K562 (cell line): ENCODE data around the gene MSH3. TPM values are rescaled to one million over a fixed set of nuclear protein-coding genes. Genes with fewer than 3 reads are reported as not detected.

Experiments used
- JUNB ChIP-seq: fragments of 450-650 bp; formaldehyde crosslinking; conservative IDR thresholded peaks from 2 replicates; pipeline ENCODE4 v1.4.0; 2020; ENCODE audit warnings: mild to moderate bottlenecking
- MAZ ChIP-seq, 2 experiments: fragments of 450-650 bp in 1 of 2; sonication (generic) in 1 of 2; formaldehyde crosslinking; IDR thresholded peaks in 1 of 2; conservative IDR thresholded peaks in 1 of 2; 2 replicates each; pipeline versions ENCODE4 v1.4.0 to v1.5.0; 2020; ENCODE audit warnings: mild to moderate bottlenecking in 1 of 2, missing genetic modification reagents in 1 of 2
- MCM5 ChIP-seq: fragments of 450-650 bp; IDR thresholded peaks from 2 replicates; pipeline ENCODE4 v1.6.1; 2016; ENCODE audit warnings: low read depth
- NR0B1 ChIP-seq: fragments of 450-650 bp; IDR thresholded peaks from one replicate; pipeline ENCODE4 v1.6.1; 2018; ENCODE audit warnings: mild to moderate bottlenecking, moderate library complexity; ENCODE audit not compliant: partially characterized antibody
- NRF1 ChIP-seq, 2 experiments: fragments of 450-650 bp; IDR thresholded peaks in 1 of 2; conservative IDR thresholded peaks in 1 of 2; 2 replicates each; pipeline ENCODE4 v1.6.1; 2014; ENCODE audit warnings: mild to moderate bottlenecking in 2 of 2
- PRMT5 ChIP-seq: sonication (generic); formaldehyde crosslinking; IDR thresholded peaks from 2 replicates; pipeline ENCODE4 v1.5.0; 2020; ENCODE audit warnings: missing genetic modification reagents
- SIRT6 ChIP-seq: IDR thresholded peaks from one replicate; pipeline ENCODE4 v1.6.1; 2012; ENCODE audit warnings: low read depth, mild to moderate bottlenecking, control low read depth, inconsistent platforms, low read length, moderate library complexity
- SRF ChIP-seq, 2 experiments: fragments of 250-450, 450-650 bp in 1 of 2; sonication (Bioruptor Pico) in 1 of 2; sonication (generic) in 1 of 2; formaldehyde crosslinking; IDR thresholded peaks; 2 replicates each; pipeline versions ENCODE4 v1.5.0 to v1.5.1; 2020 to 2022; ENCODE audit warnings: mild to moderate bottlenecking in 1 of 2, missing genetic modification reagents in 1 of 2
- STAG1 ChIP-seq: sonication (generic); formaldehyde crosslinking; IDR thresholded peaks from 2 replicates; pipeline ENCODE4 v1.5.0; 2020; ENCODE audit warnings: missing genetic modification reagents, borderline replicate concordance
- ZBTB17 ChIP-seq: fragments of 450-650 bp; formaldehyde crosslinking; IDR thresholded peaks from 2 replicates; pipeline ENCODE4 v1.4.0; 2020; ENCODE audit warnings: mild to moderate bottlenecking
- ZFP36 ChIP-seq: fragments of 150-350 bp; IDR thresholded peaks from 2 replicates; pipeline ENCODE4 v1.6.1; 2018; ENCODE audit warnings: low read length, low read depth; ENCODE audit not compliant: partially characterized antibody
- polyA plus RNA-seq, 8 experiments: library from polyadenylated mRNA; depleted of rRNA in 4 of 8; stranded (reverse) in 5 of 8; unstranded in 3 of 8; fragments of >200 nt; fragmentation: Nextera tagmentation in 2 of 8; fragmentation: Illumina TruSeq in 1 of 8; extraction: Ambion mirVana in 2 of 8; extraction: Trizol in 1 of 8; gene quantifications; 2 replicates each; pipeline versions ENCODE4 v1.2.1 to v1.2.3, GENCODE V29; 2011 to 2014; ENCODE audit warnings: inconsistent platforms in 1 of 8, missing spikeins in 1 of 8
- total RNA-seq, 7 experiments: library from RNA; depleted of rRNA in 6 of 7; stranded (reverse); fragments of >200 nt in 6 of 7; fragmentation: Illumina TruSeq in 2 of 7; extraction: Trizol in 2 of 7; gene quantifications; 2 replicates each; pipeline versions ENCODE4 v1.2.1 to v1.2.3, GENCODE V29; 2011 to 2021; ENCODE audit warnings: low replicate concordance in 1 of 7
- TF ChIP-seq, protein P1 (sequence below): fragments of 200-800 bp; sonication (Bioruptor generic); IDR thresholded peaks from 2 replicates; pipeline ENCODE4 v1.6.1; 2017; ENCODE audit warnings: missing genetic modification characterization, missing compliant biosample characterization
- TF ChIP-seq, protein P2 (sequence below): sonication (generic); formaldehyde crosslinking; IDR thresholded peaks from 2 replicates; pipeline ENCODE4 v1.4.0; 2020; ENCODE audit warnings: mild to moderate bottlenecking, missing genetic modification reagents
- TF ChIP-seq, protein P3 (sequence below): fragments of 250-450 bp; sonication (Bioruptor Pico); IDR thresholded peaks from 2 replicates; pipeline ENCODE4 v1.8.0; 2021; ENCODE audit warnings: borderline replicate concordance, mild to moderate bottlenecking, moderate library complexity; ENCODE audit not compliant: poor library complexity, severe bottlenecking

Gene MSH3
- total and polyA plus RNA-seq, 9 of the 15 experiments (the other 6 are each of a cell fraction or from before 2014, with no cell fraction given) = 3.9 to 17.2 (median 13.2) TPM

- TF ChIP-seq, protein P1, sequence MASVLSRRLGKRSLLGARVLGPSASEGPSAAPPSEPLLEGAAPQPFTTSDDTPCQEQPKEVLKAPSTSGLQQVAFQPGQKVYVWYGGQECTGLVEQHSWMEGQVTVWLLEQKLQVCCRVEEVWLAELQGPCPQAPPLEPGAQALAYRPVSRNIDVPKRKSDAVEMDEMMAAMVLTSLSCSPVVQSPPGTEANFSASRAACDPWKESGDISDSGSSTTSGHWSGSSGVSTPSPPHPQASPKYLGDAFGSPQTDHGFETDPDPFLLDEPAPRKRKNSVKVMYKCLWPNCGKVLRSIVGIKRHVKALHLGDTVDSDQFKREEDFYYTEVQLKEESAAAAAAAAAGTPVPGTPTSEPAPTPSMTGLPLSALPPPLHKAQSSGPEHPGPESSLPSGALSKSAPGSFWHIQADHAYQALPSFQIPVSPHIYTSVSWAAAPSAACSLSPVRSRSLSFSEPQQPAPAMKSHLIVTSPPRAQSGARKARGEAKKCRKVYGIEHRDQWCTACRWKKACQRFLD (CRISPR knock-in tag) = no peak
- no peak for TF ChIP-seq ZBTB17 (CRISPR knock-in tag)
- TF ChIP-seq MCM5 = no peak
- TF ChIP-seq ZFP36 = peak; percentile 72
- TF ChIP-seq, protein P2, sequence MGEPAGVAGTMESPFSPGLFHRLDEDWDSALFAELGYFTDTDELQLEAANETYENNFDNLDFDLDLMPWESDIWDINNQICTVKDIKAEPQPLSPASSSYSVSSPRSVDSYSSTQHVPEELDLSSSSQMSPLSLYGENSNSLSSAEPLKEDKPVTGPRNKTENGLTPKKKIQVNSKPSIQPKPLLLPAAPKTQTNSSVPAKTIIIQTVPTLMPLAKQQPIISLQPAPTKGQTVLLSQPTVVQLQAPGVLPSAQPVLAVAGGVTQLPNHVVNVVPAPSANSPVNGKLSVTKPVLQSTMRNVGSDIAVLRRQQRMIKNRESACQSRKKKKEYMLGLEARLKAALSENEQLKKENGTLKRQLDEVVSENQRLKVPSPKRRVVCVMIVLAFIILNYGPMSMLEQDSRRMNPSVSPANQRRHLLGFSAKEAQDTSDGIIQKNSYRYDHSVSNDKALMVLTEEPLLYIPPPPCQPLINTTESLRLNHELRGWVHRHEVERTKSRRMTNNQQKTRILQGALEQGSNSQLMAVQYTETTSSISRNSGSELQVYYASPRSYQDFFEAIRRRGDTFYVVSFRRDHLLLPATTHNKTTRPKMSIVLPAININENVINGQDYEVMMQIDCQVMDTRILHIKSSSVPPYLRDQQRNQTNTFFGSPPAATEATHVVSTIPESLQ = no peak
- TF ChIP-seq, protein P3, sequence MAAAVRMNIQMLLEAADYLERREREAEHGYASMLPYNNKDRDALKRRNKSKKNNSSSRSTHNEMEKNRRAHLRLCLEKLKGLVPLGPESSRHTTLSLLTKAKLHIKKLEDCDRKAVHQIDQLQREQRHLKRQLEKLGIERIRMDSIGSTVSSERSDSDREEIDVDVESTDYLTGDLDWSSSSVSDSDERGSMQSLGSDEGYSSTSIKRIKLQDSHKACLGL (CRISPR knock-in tag) = no peak
- TF ChIP-seq STAG1 = no peak
- TF ChIP-seq NR0B1 = no peak
- TF ChIP-seq PRMT5 (CRISPR knock-in tag) = no peak
- no peak for TF ChIP-seq SIRT6
- no peak for TF ChIP-seq JUNB (CRISPR knock-in tag)
- TF ChIP-seq NRF1 (conservative IDR thresholded peaks at IDR 0.05 in 1 of 2, IDR thresholded peaks at IDR 0.05 in 1 of 2) = 0 out of 4 replicates have a peak, but pooled peaks of 1 of the 2 experiments have one; percentile 28
- TF ChIP-seq MAZ (CRISPR knock-in tag; conservative IDR thresholded peaks at IDR 0.05 in 1 of 2, IDR thresholded peaks at IDR 0.05 in 1 of 2) = peak in 1 of 2 experiments; percentile 46; a peak in 1 of 4 replicates
- peak in 1 of 2 experiments; percentile 51; a peak in 2 of 4 replicates for TF ChIP-seq SRF (CRISPR knock-in tag; IDR thresholded peaks at IDR 0.05)
Observed at GRCh38 chr5:80761176-80761575, 106.7 kb downstream of the MSH3 start (continued).
